Measurements from ENCODE around the gene SIN3A.

DNA sequence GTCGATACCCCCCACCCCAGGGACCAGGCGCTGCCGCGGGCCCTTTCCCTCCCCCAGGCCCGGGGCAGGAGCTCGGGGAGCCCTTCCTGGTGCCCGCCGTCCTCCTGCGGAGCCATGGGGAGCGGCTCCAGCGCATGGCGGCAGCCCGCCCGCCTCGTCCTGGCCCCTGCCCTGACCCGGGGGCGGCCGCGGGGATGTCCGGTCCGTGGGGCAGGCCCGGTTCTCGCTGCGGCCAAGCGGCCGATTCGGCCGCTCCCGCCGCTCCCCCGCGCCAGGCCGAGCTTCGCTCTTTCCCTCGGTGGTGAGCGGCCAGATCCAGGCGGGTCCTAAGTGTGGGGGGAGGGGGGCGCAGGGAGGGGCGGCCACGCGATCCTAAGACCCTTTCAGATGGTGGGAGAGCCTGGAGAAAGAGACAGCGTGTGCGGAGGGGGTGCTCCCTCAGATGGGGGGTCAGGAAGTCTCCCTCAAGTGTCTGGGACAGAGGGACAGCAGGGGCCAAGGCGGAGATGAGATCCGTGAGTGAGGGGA is 103.4 kb downstream of the SIN3A start:
- TF ChIP-seq, protein P1, sequence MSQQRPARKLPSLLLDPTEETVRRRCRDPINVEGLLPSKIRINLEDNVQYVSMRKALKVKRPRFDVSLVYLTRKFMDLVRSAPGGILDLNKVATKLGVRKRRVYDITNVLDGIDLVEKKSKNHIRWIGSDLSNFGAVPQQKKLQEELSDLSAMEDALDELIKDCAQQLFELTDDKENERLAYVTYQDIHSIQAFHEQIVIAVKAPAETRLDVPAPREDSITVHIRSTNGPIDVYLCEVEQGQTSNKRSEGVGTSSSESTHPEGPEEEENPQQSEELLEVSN (IDR thresholded peaks at IDR 0.05; ENCODE audit: borderline replicate concordance in 1 of 2, extremely low read depth in 1 of 2, insufficient read depth in 1 of 2, insufficient read length in 1 of 2, low read depth in 1 of 2, low read length in 1 of 2, poor library complexity in 1 of 2, severe bottlenecking in 1 of 2) = peak in 1 of 2 experiments; percentile 43
- TF ChIP-seq ZFP36 (IDR thresholded peaks at IDR 0.05; ENCODE audit: low read depth, low read length, partially characterized antibody) (no peak), FOS (IDR thresholded peaks at IDR 0.05; ENCODE audit: extremely low read depth, insufficient read length) (no peak), STAG1 (CRISPR knock-in tag; IDR thresholded peaks at IDR 0.05; ENCODE audit: borderline replicate concordance) (no peak), POLR2A (conservative IDR thresholded peaks at IDR 0.05) (no peak), EZH2 (IDR thresholded peaks at IDR 0.05; ENCODE audit: borderline replicate concordance, low read depth, low read length) (no peak), NFYB (IDR thresholded peaks at IDR 0.05; ENCODE audit: extremely low read depth, insufficient read length) (no peak)
- TF ChIP-seq, protein P2, sequence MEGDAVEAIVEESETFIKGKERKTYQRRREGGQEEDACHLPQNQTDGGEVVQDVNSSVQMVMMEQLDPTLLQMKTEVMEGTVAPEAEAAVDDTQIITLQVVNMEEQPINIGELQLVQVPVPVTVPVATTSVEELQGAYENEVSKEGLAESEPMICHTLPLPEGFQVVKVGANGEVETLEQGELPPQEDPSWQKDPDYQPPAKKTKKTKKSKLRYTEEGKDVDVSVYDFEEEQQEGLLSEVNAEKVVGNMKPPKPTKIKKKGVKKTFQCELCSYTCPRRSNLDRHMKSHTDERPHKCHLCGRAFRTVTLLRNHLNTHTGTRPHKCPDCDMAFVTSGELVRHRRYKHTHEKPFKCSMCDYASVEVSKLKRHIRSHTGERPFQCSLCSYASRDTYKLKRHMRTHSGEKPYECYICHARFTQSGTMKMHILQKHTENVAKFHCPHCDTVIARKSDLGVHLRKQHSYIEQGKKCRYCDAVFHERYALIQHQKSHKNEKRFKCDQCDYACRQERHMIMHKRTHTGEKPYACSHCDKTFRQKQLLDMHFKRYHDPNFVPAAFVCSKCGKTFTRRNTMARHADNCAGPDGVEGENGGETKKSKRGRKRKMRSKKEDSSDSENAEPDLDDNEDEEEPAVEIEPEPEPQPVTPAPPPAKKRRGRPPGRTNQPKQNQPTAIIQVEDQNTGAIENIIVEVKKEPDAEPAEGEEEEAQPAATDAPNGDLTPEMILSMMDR (IDR thresholded peaks at IDR 0.05 in 2 of 3, conservative IDR thresholded peaks at IDR 0.05 in 1 of 3; ENCODE audit: insufficient read depth in 2 of 3, low read depth in 1 of 3, low read length in 3 of 3) = no peak

Measured in K562 (cell line).